ENCODE measurements around the gene SLC25A4.

DNA sequence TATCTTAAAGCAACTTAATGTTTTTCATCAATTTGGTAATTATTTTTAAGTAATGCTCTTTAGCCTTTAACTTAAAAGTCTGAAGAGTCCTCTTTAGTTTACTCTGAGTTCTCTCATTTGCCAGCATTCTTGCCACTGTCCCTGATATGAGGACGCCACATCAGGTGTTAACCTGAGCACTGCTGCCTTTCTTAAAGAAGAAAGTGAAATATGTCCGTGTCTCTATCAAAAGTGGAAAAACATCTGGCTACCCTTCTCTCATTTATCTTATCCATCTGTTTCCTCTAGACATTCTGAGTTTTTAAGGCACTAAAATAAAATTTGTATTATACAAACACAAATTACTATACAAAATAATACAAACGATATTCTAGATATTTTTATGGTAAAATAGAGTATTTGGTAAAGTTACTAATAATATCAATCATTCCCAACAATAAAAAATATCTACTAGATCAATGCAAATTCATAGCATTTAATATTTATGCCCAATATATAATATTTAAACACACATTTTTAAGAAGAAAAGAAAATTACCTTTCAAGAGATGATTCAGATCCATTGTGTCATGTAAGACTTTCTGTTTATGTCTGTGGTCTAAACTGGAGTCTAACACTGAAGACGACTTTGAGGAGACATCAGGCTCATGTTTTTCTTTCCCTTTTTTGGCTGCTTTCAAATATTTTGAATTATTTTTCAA is 46.7 kb downstream of the SLC25A4 start:
- no peak for TF ChIP-seq POLR2A (IDR thresholded peaks at IDR 0.05)
- TF ChIP-seq, protein P1, sequence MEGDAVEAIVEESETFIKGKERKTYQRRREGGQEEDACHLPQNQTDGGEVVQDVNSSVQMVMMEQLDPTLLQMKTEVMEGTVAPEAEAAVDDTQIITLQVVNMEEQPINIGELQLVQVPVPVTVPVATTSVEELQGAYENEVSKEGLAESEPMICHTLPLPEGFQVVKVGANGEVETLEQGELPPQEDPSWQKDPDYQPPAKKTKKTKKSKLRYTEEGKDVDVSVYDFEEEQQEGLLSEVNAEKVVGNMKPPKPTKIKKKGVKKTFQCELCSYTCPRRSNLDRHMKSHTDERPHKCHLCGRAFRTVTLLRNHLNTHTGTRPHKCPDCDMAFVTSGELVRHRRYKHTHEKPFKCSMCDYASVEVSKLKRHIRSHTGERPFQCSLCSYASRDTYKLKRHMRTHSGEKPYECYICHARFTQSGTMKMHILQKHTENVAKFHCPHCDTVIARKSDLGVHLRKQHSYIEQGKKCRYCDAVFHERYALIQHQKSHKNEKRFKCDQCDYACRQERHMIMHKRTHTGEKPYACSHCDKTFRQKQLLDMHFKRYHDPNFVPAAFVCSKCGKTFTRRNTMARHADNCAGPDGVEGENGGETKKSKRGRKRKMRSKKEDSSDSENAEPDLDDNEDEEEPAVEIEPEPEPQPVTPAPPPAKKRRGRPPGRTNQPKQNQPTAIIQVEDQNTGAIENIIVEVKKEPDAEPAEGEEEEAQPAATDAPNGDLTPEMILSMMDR (IDR thresholded peaks at IDR 0.05), result no peak
